Neural cell (in vitro differentiated cells): ENCODE measurements around the gene ANO8.

Experiments used
- CTCF ChIP-seq: fragments of 450-650 bp; IDR thresholded peaks from 2 replicates; pipeline ENCODE4 v1.5.1; 2014; ENCODE audit warnings: antibody characterized with exemption, mild to moderate bottlenecking, moderate library complexity; ENCODE audit not compliant: poor library complexity, severe bottlenecking
- EP300 ChIP-seq: fragments of 450-650 bp; conservative IDR thresholded peaks from 2 replicates; pipeline ENCODE4 v1.6.1; 2014; ENCODE audit warnings: antibody characterized with exemption, mild to moderate bottlenecking, moderate library complexity; ENCODE audit not compliant: poor library complexity, severe bottlenecking
- EZH2 ChIP-seq: fragments of 200-600, 300-800 bp; shearing (Covaris generic), sonication (generic); IDR thresholded peaks from 2 replicates; pipeline ENCODE4 v1.6.1; 2014; ENCODE audit warnings: antibody characterized with exemption, low read length, borderline replicate concordance, mild to moderate bottlenecking; ENCODE audit not compliant: insufficient read depth, poor library complexity, severe bottlenecking
- POLR2AphosphoS5 ChIP-seq: IDR thresholded peaks from 2 replicates; pipeline ENCODE4 v1.6.1; 2012
- SMC3 ChIP-seq: fragments of 450-650 bp; conservative IDR thresholded peaks from 2 replicates; pipeline ENCODE4 v1.6.1; 2014; ENCODE audit warnings: antibody characterized with exemption, mild to moderate bottlenecking, moderate library complexity; ENCODE audit not compliant: poor library complexity

DNA sequence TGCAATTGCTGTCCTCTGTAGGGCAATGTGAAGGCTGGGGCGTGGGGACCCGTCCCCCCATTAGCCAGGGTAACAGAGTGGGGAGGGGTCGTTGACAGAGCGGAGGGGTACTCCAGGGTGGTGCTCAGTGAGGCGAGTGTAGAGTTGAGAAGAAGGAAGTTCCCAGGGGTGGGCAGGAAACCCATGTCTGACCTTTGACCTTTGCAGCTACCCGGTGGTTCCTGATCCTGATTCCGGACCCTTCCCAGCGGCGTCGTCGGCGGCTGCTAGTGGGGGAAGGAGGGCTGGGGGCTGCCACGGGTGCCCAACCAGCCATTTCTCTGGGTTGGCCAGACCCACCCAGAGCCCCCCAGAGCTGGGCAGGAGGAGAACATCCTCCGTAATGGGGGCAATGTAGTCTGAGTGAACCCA, 44.6 kb upstream of the ANO8 start:
- no peak for TF ChIP-seq CTCF
- no peak for TF ChIP-seq SMC3
- TF ChIP-seq POLR2AphosphoS5 = no peak
- no peak for TF ChIP-seq EP300
- no peak for TF ChIP-seq EZH2
